K562 (cell line): ENCODE data around the gene HEATR3. TPM values are rescaled to one million over a fixed set of nuclear protein-coding genes. Genes with fewer than 3 reads are reported as not detected.

Experiments used
- ELK3 ChIP-seq: fragments of 450-650 bp; formaldehyde crosslinking; IDR thresholded peaks from 2 replicates; pipeline ENCODE4 v1.4.0; 2020; ENCODE audit warnings: mild to moderate bottlenecking
- HDAC6 ChIP-seq: IDR thresholded peaks from 2 replicates; pipeline ENCODE4 v1.6.1; 2012; ENCODE audit warnings: low read depth, mild to moderate bottlenecking, control low read depth, inconsistent platforms, low read length, moderate library complexity
- HNRNPL ChIP-seq: fragments of 200-400 bp; formaldehyde crosslinking; IDR thresholded peaks from 2 replicates; pipeline ENCODE4 v1.6.1; 2017; ENCODE audit warnings: low read depth, mild to moderate bottlenecking, low read length
- KLF10 ChIP-seq: fragments of 250-450 bp; sonication (Bioruptor Pico); IDR thresholded peaks from 2 replicates; pipeline ENCODE4 v1.6.1; 2021; ENCODE audit warnings: matching md5 sums
- MED1 ChIP-seq: sonication (generic); formaldehyde crosslinking; IDR thresholded peaks from 2 replicates; pipeline ENCODE4 v1.8.1; 2023; ENCODE audit warnings: missing genetic modification reagents, borderline replicate concordance
- MIER1 ChIP-seq: fragments of 450-650 bp; IDR thresholded peaks from 2 replicates; pipeline ENCODE4 v1.6.1; 2016; ENCODE audit warnings: antibody characterized with exemption, mild to moderate bottlenecking, low read depth
- OTX1 ChIP-seq: fragments of 450-650 bp; formaldehyde crosslinking; IDR thresholded peaks from 2 replicates; pipeline ENCODE4 v1.4.0; 2022; ENCODE audit warnings: mild to moderate bottlenecking
- PCBP2 ChIP-seq: fragments of 200-400 bp; formaldehyde crosslinking; IDR thresholded peaks from 2 replicates; pipeline ENCODE4 v1.6.1; 2018; ENCODE audit warnings: low read length, low read depth, mild to moderate bottlenecking, moderate library complexity; ENCODE audit not compliant: poor library complexity, severe bottlenecking
- RBM34 ChIP-seq: fragments of 200-400 bp; formaldehyde crosslinking; IDR thresholded peaks from 2 replicates; pipeline ENCODE4 v1.6.1; 2018; ENCODE audit warnings: low read length, borderline replicate concordance; ENCODE audit not compliant: insufficient read depth
- SAFB ChIP-seq: fragments of 200-400 bp; formaldehyde crosslinking; IDR thresholded peaks from 2 replicates; pipeline ENCODE4 v1.6.1; 2017; ENCODE audit warnings: low read depth, low read length, borderline replicate concordance
- SMAD4 ChIP-seq: fragments of 250-450 bp; sonication (Bioruptor Pico); conservative IDR thresholded peaks from 2 replicates; pipeline ENCODE4 v1.8.0; 2021; ENCODE audit warnings: inconsistent platforms, mild to moderate bottlenecking, moderate library complexity
- TRIM24 ChIP-seq, 2 experiments: fragments of 450-650 bp; IDR thresholded peaks; 2 replicates each; pipeline ENCODE4 v1.6.1; 2016
- ZBTB34 ChIP-seq: fragments of 250-450 bp; sonication (Bioruptor Pico); IDR thresholded peaks from 2 replicates; pipeline ENCODE4 v1.8.0; 2021; ENCODE audit warnings: mild to moderate bottlenecking, moderate library complexity
- ZBTB43 ChIP-seq: sonication (generic); formaldehyde crosslinking; IDR thresholded peaks from 2 replicates; pipeline ENCODE4 v1.8.0; 2023; ENCODE audit warnings: mild to moderate bottlenecking, missing genetic modification reagents
- ZNF121 ChIP-seq: sonication (generic); formaldehyde crosslinking; conservative IDR thresholded peaks from 2 replicates; pipeline ENCODE4 v1.8.0; 2022; ENCODE audit warnings: missing genetic modification reagents
- ZNF133 ChIP-seq: fragments of 250-450 bp; sonication (Bioruptor Pico); IDR thresholded peaks from 2 replicates; pipeline ENCODE4 v1.4.0; 2020; ENCODE audit warnings: mild to moderate bottlenecking
- ZNF224 ChIP-seq: sonication (generic); formaldehyde crosslinking; IDR thresholded peaks from 2 replicates; pipeline ENCODE4 v1.8.0; 2022; ENCODE audit warnings: mild to moderate bottlenecking, missing genetic modification reagents
- polyA plus RNA-seq, 8 experiments: library from polyadenylated mRNA; depleted of rRNA in 4 of 8; stranded (reverse) in 5 of 8; unstranded in 3 of 8; fragments of >200 nt; fragmentation: Nextera tagmentation in 2 of 8; fragmentation: Illumina TruSeq in 1 of 8; extraction: Ambion mirVana in 2 of 8; extraction: Trizol in 1 of 8; gene quantifications; 2 replicates each; pipeline versions ENCODE4 v1.2.1 to v1.2.3, GENCODE V29; 2011 to 2014; ENCODE audit warnings: inconsistent platforms in 1 of 8, missing spikeins in 1 of 8
- total RNA-seq, 7 experiments: library from RNA; depleted of rRNA in 6 of 7; stranded (reverse); fragments of >200 nt in 6 of 7; fragmentation: Illumina TruSeq in 2 of 7; extraction: Trizol in 2 of 7; gene quantifications; 2 replicates each; pipeline versions ENCODE4 v1.2.1 to v1.2.3, GENCODE V29; 2011 to 2021; ENCODE audit warnings: low replicate concordance in 1 of 7
- TF ChIP-seq, protein P1 (sequence below): sonication (generic); formaldehyde crosslinking; IDR thresholded peaks from 2 replicates; pipeline ENCODE4 v1.8.1; 2023; ENCODE audit warnings: mild to moderate bottlenecking, missing genetic modification reagents
- TF ChIP-seq, protein P2 (sequence below): sonication (generic); formaldehyde crosslinking; IDR thresholded peaks from 2 replicates; pipeline ENCODE4 v1.8.1; 2023; ENCODE audit warnings: mild to moderate bottlenecking, missing genetic modification reagents, moderate library complexity
- TF ChIP-seq, protein P3 (sequence below): IDR thresholded peaks from 2 replicates; pipeline ENCODE4 v1.6.1; 2012; ENCODE audit warnings: low read depth, low read length, improper control_type of control experiment, borderline replicate concordance

HEATR3 gene
- total and polyA plus RNA-seq, 9 of the 15 experiments (the other 6 are each of a cell fraction or from before 2014, with no cell fraction given) = 1.7 to 30.2 (median 18.8) TPM

DNA sequence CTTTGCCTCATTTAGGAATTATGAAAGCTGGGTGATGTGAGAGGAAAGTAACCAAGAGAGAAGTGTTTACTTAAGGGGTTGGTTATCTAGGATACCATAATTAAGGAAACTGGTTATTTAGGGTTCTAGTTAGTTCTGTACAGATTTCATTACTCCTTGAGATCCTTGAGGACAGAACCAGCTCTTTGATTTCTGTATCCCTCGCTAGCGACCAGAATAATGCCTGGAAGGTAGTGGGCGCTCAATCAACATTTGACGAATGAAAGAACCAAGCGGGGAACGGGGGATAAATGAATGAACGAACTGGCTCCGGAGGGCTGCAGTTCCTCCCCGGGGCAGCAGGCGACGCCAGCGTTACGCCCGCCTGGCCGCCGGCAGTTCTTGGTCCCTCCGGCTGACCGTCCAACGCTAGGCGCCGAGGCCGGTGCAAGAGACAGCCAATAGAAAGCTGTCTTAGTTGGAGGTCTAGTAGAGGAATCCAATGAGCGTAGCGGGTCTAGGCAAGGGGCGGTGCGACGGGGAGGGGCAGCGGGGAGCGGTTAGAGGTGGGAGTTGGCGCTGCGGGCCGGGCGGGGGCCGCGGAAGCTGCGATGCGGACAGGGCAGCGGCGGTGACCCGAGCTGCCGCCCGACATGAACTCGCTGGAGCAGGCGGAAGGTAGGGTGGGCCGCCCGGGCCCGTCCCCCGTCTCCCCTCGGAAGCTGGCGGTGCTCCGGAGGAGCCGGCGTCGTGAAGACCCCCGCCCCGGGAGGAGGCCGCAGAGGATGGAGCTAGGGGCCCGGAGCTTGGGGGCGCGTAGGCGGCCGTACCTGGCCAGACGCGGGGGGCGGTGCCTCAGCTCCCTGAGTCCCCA, 40.9 kb upstream of the HEATR3 start, which contains the start of gene CNEP1R1 (continued):
- TF ChIP-seq ZBTB43 (CRISPR knock-in tag) (no peak), SMAD4 (no peak; the same call in 1 of the 2 replicates), MIER1 (no peak), ELK3 (CRISPR knock-in tag) (no peak), MED1 (no peak), PCBP2 (no peak), SAFB (no peak), RBM34 (no peak), ZBTB34 (CRISPR knock-in tag) (no peak), ZNF224 (no peak), KLF10 (CRISPR knock-in tag) (no peak), HDAC6 (no peak), ZNF133 (CRISPR knock-in tag) (no peak), TRIM24 (IDR thresholded peaks at IDR 0.05) (peak in 1 of 2 experiments; percentile 59; a peak in 1 of 4 replicates), HNRNPL (no peak), ZNF121 (CRISPR knock-in tag) (no peak), OTX1 (CRISPR knock-in tag) (no peak)
- TF ChIP-seq, protein P1, sequence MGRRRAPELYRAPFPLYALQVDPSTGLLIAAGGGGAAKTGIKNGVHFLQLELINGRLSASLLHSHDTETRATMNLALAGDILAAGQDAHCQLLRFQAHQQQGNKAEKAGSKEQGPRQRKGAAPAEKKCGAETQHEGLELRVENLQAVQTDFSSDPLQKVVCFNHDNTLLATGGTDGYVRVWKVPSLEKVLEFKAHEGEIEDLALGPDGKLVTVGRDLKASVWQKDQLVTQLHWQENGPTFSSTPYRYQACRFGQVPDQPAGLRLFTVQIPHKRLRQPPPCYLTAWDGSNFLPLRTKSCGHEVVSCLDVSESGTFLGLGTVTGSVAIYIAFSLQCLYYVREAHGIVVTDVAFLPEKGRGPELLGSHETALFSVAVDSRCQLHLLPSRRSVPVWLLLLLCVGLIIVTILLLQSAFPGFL (CRISPR knock-in tag) = no peak
- TF ChIP-seq, protein P2, sequence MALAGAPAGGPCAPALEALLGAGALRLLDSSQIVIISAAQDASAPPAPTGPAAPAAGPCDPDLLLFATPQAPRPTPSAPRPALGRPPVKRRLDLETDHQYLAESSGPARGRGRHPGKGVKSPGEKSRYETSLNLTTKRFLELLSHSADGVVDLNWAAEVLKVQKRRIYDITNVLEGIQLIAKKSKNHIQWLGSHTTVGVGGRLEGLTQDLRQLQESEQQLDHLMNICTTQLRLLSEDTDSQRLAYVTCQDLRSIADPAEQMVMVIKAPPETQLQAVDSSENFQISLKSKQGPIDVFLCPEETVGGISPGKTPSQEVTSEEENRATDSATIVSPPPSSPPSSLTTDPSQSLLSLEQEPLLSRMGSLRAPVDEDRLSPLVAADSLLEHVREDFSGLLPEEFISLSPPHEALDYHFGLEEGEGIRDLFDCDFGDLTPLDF = no peak
- TF ChIP-seq, protein P3, sequence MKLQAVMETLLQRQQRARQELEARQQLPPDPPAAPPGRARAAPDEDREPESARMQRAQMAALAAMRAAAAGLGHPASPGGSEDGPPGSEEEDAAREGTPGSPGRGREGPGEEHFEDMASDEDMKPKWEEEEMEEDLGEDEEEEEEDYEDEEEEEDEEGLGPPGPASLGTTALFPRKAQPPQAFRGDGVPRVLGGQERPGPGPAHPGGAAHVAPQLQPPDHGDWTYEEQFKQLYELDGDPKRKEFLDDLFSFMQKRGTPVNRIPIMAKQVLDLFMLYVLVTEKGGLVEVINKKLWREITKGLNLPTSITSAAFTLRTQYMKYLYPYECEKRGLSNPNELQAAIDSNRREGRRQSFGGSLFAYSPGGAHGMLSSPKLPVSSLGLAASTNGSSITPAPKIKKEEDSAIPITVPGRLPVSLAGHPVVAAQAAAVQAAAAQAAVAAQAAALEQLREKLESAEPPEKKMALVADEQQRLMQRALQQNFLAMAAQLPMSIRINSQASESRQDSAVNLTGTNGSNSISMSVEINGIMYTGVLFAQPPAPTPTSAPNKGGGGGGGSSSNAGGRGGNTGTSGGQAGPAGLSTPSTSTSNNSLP = no peak
